Measurements from ENCODE around the gene CROCC. TPM values are rescaled to one million over a fixed set of nuclear protein-coding genes. Genes with fewer than 3 reads are reported as not detected.
"Not testable (repeated sequence)": the region's sequence is repeated elsewhere in the genome, so short reads cannot be mapped to it uniquely, and the experiment has no call there.

CROCC gene, protein sequence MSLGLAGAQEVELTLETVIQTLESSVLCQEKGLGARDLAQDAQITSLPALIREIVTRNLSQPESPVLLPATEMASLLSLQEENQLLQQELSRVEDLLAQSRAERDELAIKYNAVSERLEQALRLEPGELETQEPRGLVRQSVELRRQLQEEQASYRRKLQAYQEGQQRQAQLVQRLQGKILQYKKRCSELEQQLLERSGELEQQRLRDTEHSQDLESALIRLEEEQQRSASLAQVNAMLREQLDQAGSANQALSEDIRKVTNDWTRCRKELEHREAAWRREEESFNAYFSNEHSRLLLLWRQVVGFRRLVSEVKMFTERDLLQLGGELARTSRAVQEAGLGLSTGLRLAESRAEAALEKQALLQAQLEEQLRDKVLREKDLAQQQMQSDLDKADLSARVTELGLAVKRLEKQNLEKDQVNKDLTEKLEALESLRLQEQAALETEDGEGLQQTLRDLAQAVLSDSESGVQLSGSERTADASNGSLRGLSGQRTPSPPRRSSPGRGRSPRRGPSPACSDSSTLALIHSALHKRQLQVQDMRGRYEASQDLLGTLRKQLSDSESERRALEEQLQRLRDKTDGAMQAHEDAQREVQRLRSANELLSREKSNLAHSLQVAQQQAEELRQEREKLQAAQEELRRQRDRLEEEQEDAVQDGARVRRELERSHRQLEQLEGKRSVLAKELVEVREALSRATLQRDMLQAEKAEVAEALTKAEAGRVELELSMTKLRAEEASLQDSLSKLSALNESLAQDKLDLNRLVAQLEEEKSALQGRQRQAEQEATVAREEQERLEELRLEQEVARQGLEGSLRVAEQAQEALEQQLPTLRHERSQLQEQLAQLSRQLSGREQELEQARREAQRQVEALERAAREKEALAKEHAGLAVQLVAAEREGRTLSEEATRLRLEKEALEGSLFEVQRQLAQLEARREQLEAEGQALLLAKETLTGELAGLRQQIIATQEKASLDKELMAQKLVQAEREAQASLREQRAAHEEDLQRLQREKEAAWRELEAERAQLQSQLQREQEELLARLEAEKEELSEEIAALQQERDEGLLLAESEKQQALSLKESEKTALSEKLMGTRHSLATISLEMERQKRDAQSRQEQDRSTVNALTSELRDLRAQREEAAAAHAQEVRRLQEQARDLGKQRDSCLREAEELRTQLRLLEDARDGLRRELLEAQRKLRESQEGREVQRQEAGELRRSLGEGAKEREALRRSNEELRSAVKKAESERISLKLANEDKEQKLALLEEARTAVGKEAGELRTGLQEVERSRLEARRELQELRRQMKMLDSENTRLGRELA (N-terminal part only)
- 10 to 100 TPM; 16.8 to 24.7 TPM for total RNA-seq

DNA sequence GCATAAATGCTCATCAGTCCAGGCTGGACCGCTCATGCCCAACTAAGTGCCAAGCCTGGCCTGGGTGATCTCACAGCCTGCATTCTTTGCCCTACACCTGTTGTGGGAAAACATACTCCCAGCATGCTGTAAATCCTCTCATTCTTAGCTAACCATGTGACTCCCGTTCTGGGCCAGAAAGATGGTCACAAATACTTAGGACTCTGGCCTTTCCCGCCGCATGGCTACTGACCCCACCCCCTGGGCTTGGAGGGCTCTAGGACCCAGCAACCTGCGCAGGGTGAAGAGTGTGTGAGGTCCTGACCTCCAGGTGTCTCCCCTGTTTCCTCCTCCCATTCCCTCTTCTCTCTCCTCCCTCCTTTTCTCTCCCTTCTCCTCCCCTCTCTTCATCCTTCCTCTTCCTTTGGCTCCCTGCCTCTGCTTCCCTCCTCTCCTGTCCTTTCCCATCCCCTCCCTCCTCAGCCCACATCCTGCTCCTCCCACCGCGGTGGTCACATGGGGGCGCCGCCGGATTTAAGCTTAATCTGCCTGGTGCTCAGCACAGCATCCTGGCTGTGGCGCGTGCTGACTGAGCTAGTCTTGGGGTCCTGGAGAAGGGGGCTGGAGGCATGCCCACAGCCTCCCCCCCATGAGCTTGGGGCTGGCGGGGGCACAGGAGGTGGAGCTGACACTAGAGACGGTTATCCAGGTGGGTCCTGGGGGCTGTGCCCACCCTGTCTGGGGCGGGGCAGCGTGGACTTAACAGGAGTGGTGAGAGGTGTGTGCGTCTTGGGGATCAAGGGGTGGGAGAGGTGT, at the start of gene CROCC:
Gene CROCC, plus strand, starts transcription at position 541 of the 795 bp plus-strand sequence. Its CDS starts 88 bp downstream, at position 629.
- H3K36me3 Mint-ChIP-seq (ENCODE audit: insufficient read depth in 2 of 2), result no peaks in the 10 kb centered on the region
- H3K9me3 Mint-ChIP-seq, result no peaks in the 10 kb centered on the region
- H3K4me3 Mint-ChIP-seq, result peak within 1 kb of the TSS; percentile 85 to 86
- ATAC-seq (replicated peaks in 1 of 2) (peak; percentile 73 to 90), DNase-seq (peak; percentile 67 to 73)
- peaks cover 20% of the 10 kb centered on the region for H3K4me1 Mint-ChIP-seq (ENCODE audit: low read depth)
- peak within 1 kb of the TSS; percentile 63 for H3K27ac Mint-ChIP-seq
- H3K27me3 Mint-ChIP-seq (ENCODE audit: low read depth), result no peaks in the 10 kb centered on the region

DNA sequence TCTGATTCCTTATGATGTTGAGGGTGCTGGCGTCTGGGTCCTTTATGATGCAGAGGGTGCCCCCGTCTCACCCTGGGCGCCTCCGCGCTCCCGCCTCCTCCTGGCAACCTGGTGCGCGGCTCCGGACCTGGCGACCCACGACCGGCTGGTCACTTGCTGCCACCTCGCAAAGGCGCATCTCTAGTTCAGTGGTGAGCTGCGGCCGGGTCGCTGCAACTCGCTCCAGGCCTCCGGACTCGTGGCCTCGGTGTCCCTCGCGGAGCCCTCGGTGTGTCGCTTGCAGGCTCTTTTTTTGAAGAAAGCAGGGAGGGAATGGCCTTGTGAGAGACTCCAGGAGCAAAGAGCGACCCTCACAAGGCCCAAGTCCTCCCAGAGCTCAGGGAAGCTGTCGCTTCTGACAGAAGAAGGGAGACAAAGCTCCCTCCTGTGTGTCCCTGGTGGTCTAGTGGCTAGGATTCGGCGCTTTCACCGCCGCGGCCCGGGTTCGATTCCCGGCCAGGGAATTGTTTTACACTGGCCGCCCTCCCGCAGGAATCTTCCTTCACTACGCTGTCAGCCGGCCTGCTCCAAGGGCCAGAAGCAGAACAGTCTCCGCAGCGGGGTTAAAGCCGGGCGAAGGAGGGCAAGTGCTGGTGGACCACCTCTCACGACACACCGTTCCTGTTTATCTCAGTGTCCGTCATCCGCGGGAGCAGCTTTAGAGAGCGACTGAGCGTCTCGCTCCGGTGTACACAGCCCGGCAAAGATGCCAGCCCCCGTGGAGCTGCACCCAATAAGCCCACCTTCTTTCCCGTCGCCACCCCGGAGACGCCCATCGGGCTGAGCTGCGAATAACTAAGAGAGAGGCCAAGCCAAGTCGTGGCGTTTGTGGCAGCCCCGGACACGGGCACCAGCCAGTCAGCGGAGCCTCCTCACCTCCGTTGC, 49.3 kb upstream of the CROCC start:
- Mint-ChIP-seq H3K4me3 (peak overlapping the region; percentile 83 to 89), H3K27me3 (ENCODE audit: low read depth) (peaks cover 49% of the 10 kb centered on the region), H3K27ac (peak overlapping the region; percentile 50)
- H3K4me1 Mint-ChIP-seq (ENCODE audit: low read depth); H3K36me3 Mint-ChIP-seq (ENCODE audit: insufficient read depth in 2 of 2); H3K9me3 Mint-ChIP-seq: not testable (repeated sequence)
- ATAC-seq (replicated peaks in 1 of 2), result peak; percentile 86 to 94
- DNase-seq, result peak; percentile 46 to 57

DNA sequence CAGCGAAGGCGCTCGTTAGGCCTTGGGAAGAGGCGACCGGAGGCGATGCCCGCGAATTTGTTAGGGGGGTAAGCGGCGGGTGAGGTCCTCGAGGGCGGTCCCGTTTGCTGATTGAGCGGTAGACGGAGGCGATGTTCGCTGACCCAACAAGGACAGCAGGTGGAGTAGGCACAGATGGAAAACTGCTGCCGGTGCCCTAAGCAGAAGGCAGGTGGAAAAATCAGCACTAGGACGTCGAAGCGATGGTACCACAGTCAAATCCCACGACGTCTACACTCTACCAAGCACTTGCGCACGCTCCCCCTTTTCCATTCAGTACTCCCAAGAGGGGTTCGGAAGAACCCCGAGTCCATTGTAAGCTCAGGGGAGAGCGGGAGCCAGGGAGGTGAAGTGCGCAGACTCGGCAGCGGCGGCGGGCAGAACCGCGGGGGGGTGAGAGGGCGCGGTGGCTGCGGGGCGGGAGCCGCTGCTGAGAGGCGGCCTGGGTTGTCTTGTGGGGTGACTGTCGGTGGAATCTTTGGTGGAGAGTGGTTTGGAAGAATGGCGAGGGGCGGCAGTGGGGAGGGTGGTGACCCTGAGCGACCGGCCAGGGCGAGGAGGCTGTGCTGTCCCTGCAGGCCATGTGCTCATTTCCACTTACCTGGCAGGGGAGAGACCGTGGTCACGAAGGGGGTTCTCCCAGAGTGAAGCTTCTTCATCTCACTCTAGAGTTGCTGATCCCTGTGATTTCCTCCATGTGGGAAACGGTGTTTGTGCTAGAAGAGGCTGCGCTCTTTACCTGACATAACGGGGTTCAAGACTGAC, 48.5 kb upstream of the CROCC start:
- not testable (repeated sequence) for H3K36me3 Mint-ChIP-seq (ENCODE audit: insufficient read depth in 2 of 2); ATAC-seq (replicated peaks in 1 of 2); H3K27ac Mint-ChIP-seq; H3K9me3 Mint-ChIP-seq; H3K4me1 Mint-ChIP-seq (ENCODE audit: low read depth)
- peak; percentile 47 to 55 for DNase-seq
- Mint-ChIP-seq H3K27me3 (ENCODE audit: low read depth) (peaks cover 48% of the 10 kb centered on the region), H3K4me3 (peak overlapping the region; percentile 83 to 89)

DNA sequence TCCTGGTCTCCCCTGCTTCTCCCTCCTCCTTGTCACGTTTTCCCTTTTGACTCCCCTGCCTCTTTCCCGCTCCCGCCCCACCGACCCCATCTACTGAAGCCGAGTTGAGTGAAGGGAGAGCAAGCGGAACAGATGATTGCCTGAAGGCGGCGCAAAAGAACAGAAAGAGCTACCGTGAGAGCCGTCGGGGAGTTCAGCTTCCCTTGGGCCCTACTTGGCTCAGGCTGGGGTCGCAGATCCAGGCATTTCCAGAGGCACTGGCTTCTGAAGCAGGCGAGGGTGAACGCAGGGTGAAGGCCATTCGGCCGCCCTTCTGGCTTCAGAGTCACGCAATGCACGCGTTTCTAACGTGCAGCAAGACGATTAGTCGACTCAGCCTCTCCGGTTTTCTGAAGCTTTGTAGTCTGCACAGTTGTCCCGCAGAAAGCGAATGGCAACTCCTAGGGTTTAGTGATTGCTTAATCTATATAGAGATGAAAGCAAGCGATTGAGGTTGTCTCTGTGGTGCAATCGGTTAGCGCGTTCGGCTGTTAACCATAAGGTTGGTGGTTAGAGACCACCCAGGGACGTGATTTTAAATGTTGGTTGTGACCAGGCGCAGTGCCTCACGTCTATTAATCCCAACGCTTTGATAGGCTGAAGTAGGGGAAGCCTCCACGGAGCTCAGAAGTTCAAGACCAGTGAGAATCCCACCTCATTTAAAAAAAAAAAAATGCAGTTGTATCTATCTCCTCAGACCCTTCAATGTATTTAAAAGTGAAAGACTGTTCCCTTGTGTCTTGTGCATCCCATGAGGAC, 46.6 kb upstream of the CROCC start:
- H3K4me3 Mint-ChIP-seq; ATAC-seq (replicated peaks in 1 of 2); H3K4me1 Mint-ChIP-seq (ENCODE audit: low read depth); H3K9me3 Mint-ChIP-seq; H3K27ac Mint-ChIP-seq; H3K36me3 Mint-ChIP-seq (ENCODE audit: insufficient read depth in 2 of 2); DNase-seq: not testable (repeated sequence)
- H3K27me3 Mint-ChIP-seq (ENCODE audit: low read depth), result peaks cover 38% of the 10 kb centered on the region

DNA sequence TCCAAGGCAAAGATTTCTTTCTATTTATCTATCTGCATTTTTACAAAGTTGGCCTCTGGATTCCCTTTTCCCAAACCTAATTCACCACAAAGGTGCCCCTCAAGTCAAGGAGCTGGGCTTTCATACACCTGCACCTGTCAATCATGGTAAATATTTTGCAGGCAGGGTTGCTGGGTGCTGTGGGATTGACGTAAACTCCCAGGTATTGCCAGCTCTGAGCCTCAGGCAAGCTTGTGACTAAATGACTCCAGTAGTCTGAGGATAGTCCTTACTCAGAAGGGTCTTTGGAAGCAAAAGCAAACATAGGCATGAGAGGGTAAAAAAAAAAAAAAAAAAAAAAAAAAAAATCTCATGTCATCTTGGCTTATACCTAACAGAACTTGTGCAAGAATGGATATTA, 40.0 kb upstream of the CROCC start:
- peaks cover 40% of the 10 kb centered on the region for H3K27me3 Mint-ChIP-seq (ENCODE audit: low read depth)
- not testable (repeated sequence) for H3K36me3 Mint-ChIP-seq (ENCODE audit: insufficient read depth in 2 of 2); H3K9me3 Mint-ChIP-seq; DNase-seq; H3K4me1 Mint-ChIP-seq (ENCODE audit: low read depth); H3K4me3 Mint-ChIP-seq; H3K27ac Mint-ChIP-seq; ATAC-seq (replicated peaks in 1 of 2)

DNA sequence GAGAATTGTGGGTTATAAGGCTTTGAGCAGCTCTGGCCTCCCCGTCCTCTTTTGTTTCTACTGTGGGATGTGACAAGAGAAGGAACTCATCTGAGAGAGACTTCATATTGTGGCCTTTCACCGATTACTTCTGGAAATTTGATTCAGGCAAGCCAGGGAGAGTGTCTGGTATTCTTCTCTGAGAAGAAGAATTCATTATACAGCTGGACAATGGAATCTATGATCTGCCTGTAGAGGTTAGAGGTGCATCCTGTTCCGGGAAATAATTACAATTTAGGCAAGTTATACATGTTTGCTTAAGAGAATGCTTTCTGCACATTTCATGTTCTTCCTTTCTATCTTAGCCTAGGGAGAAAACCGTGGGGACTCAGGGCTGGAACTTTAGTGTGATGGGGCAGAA, 38.7 kb upstream of the CROCC start:
- H3K36me3 Mint-ChIP-seq (ENCODE audit: insufficient read depth in 2 of 2), result no peaks in the 10 kb centered on the region
- H3K27ac Mint-ChIP-seq, result no peak overlapping the region
- no peaks in the 10 kb centered on the region for H3K4me1 Mint-ChIP-seq (ENCODE audit: low read depth)
- no peaks in the 10 kb centered on the region for H3K9me3 Mint-ChIP-seq
- DNase-seq (no peak), ATAC-seq (replicated peaks in 1 of 2) (no peak)
- no peak overlapping the region for H3K4me3 Mint-ChIP-seq
- H3K27me3 Mint-ChIP-seq (ENCODE audit: low read depth), result peaks cover 34% of the 10 kb centered on the region

DNA sequence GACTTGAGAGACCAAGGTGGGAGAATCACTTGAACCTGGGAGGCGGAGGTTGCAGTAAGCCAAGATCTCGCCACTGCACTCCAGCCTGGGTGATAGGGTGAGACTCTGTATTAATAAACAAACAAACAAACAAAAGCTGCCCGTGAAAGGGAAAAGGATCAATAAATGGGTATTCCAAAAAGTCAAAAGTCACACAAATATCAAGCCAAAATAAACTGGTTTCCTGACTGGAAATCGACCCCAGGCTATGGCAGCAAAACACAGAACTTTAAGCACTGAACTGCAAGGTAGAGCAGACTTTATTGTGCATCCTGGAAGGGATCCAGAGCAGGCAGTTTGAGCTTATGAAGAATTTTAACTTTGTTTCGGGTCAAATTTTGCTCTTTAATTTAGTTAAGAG, 37.2 kb upstream of the CROCC start:
- not testable (repeated sequence) for ATAC-seq (replicated peaks in 1 of 2)
- peaks cover 34% of the 10 kb centered on the region for H3K27me3 Mint-ChIP-seq (ENCODE audit: low read depth)

DNA sequence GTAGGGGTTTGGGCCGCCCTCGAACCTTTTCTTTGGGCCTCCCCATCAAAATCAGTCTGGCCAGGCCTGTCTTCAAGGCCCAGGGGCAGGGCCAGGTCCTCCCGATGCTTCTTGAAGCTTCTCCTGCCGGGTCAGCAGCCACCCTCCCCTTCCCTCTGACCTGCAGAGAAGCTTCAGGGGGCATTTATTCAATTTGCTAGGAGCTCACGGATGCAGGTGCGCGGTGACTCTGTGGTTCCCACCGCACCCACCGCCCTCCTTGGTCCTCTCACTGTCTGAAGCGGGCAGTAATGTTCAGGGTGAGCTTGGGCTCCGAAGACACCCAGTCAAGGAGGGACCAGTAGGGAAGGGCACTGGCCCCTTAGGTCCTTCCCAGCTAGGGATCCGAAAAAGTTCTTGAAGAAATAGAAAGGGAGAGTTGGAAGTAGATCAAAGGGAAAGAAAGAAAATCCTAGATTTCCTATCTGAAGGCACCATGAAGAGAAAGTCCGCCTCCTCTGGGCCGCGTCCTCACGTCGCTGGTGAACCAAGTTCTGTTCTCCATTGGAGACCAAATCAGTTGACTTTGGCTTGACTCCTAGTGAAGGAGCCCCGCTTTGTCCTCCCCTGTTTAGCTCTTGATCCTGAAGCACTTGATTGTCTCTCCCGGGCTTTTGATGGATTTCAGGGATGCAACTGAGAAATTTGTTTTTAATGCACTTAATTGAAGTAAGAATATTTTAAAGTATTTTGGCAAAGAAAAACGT, 34.7 kb upstream of the CROCC start:
- DNase-seq (no peak), ATAC-seq (replicated peaks in 1 of 2) (no peak)
- Mint-ChIP-seq H3K36me3 (ENCODE audit: insufficient read depth in 2 of 2) (no peaks in the 10 kb centered on the region), H3K27me3 (ENCODE audit: low read depth) (peaks cover 21% of the 10 kb centered on the region), H3K4me1 (ENCODE audit: low read depth) (peaks cover 22% of the 10 kb centered on the region), H3K27ac (no peak overlapping the region), H3K9me3 (no peaks in the 10 kb centered on the region), H3K4me3 (no peak overlapping the region)

More for the DNA sequence above, 37.2 kb upstream of the CROCC start:
- not testable (repeated sequence) for H3K36me3 Mint-ChIP-seq (ENCODE audit: insufficient read depth in 2 of 2); H3K27ac Mint-ChIP-seq; H3K9me3 Mint-ChIP-seq; H3K4me3 Mint-ChIP-seq; H3K4me1 Mint-ChIP-seq (ENCODE audit: low read depth); DNase-seq

DNA sequence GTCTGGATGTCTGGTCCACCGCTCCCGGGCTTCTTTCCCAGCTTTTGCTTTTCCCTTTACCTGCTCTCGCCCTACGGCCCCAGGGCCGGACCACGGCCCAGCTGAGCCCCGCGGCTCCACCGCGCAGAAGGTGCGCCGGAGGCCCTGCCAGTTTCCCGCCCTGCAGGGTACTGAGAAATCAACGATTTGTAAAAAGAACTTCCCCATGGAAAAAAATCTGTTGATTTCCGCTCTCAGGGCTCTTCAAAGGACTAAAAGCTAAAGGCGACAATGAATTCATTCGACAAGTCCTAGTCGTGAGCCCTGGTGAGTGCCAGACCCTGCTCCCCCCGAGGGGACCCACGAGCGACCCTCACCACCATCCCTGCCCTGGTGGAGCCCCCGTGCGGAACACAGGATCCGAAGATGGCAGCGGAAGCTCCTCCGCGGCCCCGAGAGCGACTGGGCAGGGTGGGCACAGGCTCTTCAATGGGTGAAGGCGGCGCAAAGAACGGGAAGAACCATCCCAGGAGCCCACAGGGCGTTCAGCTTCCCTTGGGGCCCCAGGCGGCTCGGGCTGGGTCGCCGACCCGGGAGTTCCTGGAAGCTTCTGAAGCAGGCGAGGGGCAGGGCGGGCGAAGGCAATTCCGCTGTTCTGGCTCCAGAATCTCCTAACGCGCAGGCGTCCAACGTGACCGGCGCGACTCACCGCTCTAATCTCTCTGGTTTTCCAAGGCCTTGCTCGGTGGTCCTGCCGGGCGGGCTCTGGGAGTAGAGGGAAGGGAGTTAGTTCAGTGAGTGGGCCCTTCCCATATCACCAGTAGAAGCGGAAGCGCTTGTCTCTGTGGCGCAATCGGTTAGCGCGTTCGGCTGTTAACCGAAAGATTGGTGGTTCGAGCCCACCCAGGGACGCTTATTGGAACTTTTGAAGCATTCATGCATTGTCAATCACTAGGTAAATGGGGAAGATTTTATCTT, 32.6 kb upstream of the CROCC start:
- Mint-ChIP-seq H3K4me3 (peak overlapping the region; percentile 90 to 94), H3K9me3 (no peaks in the 10 kb centered on the region), H3K4me1 (ENCODE audit: low read depth) (peaks cover 22% of the 10 kb centered on the region), H3K36me3 (ENCODE audit: insufficient read depth in 2 of 2) (no peaks in the 10 kb centered on the region), H3K27me3 (ENCODE audit: low read depth) (peaks cover 10% of the 10 kb centered on the region), H3K27ac (peak overlapping the region; percentile 80)
- ATAC-seq (replicated peaks in 1 of 2) (peak; percentile 78 to 79), DNase-seq (peak; percentile 66 to 68)
